ENCODE data around the gene B3GALT4.

The B3GALT4 gene

DNA sequence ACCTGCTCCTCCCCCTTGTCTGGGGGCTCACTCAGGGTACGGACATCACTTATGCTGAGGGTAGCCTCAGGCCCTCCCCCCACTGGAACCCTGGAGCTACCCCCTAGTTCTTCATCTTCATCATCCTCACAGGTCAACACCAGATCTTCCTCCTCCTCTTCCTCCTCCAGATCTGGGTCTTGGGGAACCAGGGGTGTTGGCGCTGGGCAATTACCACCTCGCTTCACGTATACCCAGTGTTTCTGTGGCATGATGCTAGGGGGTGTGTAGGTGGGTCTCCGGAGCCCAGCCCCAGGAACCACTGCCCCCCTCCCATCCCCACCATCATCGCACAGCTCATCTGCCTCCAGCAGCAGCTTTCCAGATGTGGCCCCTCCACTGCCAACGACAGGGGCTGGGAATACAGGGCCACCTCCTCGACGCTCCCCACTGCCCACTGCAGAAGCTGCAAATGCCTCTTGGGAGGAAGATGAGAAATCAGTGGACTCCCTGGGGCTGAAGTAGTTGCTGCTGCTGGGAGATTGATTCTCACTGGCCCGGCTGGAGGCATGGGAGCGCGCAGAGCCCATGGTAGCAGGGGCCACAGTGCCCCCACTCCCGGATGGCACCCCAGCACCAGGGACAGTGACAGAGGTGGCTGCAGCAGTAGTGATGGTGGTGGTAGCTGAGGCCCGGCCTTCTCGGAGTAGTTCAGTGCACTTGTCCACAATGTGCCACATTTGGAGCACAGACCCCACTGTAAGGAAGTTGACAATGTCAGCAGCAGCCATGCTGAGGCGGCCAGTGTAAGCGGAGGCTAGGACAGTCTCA, 39.1 kb downstream of the B3GALT4 start:
- no peak for DNase-seq

DNA sequence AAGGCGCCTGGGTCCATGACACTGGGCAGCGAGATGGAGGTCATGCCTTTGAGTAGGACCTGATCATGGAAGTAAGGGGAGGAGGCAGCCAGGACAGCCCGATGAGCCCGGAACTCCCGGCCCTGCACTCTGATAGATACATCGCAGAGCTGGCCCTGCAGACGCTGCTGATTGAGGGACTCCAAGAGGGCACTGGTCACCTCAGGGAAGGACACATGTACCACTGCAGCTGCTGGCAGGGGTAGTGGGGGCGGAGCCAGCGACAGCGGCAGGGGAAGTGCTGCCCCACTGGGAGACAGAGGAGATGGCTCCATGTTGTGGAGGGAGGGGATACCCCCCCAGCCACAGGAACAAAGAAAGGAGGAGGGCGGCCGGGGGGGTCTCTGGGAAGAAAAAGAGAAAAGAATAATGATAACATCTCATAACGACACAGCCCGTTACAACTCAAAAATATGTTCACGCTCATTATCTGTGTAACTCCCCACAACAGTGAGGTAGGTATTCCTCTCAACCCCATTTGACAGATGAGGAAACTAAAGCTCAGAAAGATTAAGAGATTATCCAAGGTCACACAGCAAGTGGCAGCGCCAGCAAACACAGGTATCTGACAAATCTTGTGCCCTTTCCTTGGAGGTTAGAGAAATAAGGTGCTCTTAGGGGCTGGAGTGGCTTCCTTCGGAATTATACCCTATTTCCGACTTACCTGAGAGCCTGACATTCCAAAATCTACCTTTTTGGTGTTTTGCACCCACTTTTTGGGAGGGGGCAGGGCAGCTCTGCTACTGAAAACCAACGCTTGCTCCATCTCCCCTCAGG, 39.9 kb downstream of the B3GALT4 start:
- DNase-seq = no peak

DNA sequence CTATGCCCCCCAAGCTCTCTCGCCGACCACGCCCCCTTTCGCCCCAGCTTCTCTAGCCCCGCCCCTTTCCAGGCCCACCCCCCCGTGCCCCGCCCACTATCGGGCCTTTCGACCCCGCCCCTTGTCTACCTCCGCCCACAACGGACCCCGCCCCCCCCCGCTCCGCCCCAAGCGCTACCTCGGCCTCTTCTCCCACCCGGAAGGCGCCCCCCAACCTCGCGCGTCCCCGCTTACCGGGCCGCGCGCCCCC, 40.4 kb downstream of the B3GALT4 start:
- DNase-seq = no peak

DNA sequence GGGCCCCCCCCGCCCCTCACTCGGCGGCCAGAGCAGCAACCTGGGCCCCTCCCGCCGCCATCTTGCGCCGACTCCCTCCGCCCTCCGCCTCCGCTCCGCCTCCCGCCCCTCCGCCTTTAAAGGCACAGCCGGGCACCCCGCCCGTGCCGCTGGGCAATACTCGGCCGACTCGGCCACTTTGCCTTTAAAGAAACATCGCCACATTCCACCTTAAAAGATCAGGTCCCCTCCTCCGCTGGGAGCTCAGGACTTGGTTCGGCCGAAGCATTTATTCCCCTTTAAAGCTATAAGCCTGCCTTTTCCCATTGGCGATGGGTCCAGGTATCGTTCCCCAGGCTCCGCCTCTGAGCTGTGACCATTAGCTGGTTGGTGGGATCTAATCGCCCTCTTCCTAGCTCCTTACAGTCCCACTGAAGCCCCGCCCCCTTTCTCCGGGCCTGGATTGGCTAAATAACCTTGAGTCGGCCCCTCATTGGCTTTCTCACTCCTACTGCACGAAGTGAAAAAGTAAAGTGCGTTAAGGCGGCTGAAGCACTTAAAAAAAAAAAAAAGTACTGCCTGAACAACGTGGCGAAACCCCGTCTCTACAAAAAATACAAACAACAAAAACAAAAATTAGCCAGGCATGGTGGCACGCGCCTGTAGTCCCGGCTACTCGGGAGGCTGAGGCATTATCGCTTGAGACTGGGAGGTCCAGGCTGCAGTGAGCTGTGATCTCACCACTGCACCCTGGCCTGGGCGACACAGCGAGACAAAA, 40.9 kb downstream of the B3GALT4 start, which contains the start of gene ZBTB22:
TSS of gene ZBTB22 (minus strand) at position 76 of the 757 bp plus-strand sequence. CDS start 828 bp downstream, outside the sequence.
- peak; percentile 99 for DNase-seq

DNA sequence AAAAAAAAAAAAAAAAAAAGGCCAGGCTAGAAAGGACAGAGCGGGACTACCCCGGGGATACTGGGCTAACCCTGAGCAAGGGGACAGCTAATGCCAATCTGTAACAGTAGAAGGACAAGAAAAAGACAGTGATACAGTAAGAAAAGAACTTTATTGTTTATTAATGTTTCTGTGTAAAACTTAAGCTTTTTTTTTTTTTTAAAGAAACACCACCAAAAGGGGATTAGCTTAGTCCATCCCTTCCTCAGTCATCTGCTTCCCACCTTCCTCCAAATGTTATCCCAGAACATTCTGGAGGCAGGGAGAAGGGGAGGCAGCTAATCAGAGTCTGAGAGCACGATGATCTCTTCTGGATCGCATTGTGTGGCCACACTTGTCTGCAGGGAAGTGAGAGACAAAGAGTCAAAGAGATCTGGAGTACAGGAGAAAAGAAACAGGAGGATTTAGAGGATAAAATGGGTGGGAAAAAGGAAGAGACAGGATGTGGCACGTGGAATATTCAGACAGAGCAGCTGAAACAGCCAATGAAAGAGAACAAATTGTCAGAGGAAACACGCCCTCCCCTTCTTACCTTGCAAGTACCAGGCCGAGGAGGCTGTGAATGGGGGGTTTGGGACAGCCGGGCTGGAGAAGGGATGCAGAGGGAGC, 41.6 kb downstream of the B3GALT4 start:
- no peak for DNase-seq

DNA sequence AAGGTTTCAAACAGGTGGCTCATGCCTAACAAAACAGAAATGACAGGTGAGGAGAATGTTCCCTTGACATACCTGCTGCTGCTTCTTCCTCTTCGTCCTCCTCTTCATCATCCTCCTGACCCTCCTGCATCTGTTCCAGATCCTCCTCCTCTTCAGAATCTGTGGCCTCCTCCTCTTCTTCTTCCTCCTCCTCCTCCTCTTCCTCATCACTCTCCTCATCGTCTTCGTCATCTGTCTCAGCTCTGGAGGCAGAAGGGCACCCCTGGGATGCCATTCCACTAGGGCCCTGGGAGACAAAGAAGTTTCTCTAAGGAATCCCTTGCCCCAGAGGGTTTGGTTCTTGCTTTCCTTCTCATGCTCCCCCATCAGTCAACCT, 43.0 kb downstream of the B3GALT4 start:
- DNase-seq = no peak

DNA sequence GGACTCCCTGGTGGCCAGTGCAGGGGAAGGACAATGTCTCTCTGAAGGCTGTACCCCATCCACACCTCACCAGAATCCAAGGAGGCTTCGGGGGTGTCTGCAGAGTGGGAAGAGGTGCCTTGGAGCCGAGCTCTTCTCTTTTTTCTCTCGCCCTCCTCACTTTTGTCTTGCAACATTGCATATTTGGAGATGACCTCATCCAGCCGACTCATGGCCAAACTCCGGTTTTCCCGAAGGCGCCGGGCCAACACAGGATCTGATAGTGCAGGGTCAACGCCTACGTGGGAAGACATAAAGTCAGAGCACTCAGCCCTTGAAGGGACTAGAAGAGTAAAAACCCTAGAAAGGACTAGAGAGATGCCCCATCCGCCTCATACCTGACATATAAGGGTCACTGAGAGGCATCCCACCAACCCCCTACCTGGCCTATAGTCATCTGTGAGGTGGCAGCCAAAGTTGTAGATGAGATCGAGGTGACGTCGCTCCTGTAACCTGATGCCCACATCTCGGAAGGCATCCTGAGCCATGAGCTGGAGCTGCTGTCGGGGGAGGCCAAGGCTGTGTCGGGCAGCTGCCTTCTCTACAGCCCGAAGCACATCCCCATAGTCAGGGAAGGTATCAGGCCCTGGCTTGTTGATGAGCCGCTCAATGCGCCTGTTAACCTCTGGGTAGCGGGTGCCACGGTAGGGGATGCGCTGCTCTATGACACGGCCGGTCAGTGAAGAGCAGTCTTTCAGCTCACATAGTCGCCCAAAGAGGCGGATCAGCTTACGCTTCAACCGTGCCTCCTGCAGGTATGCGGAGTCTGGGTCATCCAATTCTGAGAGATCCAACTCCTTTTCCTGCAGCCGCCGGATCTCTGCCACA, 43.6 kb downstream of the B3GALT4 start:
- no peak for DNase-seq

DNA sequence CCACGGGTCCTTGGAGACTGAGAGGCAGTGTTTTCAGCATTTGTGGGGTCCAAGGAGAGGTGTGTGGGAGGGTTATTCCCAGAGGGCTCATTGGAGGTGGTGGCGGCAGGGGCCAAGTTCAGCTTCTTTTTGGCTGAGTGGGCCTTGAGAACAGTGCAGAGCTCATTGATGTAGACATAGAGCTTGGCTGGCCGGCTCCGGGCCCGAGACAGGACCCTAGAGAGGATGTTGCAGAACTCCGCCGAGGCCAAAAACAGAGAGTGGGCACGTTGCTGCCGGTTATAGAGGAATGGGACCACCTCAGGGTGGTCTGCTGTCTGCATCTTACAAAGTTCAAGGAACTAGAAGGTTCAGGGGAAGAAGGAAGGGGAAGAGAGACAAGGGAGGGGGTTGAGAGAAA, 44.3 kb downstream of the B3GALT4 start:
- DNase-seq = no peak

DNA sequence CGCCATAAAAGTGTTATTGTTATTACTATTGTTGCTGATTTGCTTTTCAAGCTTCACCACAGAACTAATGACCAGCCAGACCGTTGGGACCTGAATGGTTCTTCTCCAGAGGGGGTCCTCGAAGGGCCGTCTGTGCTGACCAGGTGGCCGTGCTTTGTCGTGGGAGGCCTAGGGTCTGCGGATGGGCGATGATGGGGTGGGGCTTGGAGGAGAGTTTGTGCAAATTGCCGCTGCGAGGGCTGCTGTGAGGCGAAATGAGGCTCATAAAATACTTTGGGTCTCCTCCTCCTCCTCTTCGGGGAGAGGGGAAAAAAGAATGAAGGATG, 46.7 kb downstream of the B3GALT4 start:
- no peak for DNase-seq

DNA sequence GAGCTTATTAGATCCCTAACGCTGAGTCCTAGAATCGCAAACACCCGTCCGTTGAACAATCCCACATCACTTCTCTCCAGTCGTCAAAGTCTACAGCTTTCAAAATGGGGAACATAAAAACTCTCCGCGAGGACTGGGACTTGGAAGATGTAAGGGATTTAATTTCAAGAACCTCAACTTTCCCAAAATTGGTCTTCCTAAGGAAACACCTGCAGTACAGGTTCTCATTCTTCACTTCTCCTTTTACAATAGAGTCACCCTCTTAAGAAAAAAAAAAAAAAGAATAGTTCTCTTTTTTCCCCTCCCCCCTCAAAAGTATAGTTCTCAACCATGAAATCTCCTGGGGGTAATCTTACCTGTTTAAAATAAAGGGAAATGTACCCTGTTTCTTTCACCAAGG, 47.2 kb downstream of the B3GALT4 start:
- no peak for DNase-seq

All from CD4-positive, alpha-beta T cell treated with Interleukin-6 for 4 hours (primary cell).